Measurements from ENCODE around the gene PAPPA2. TPM values are rescaled to one million over a fixed set of nuclear protein-coding genes. Genes with fewer than 3 reads are reported as not detected.

The PAPPA2 gene
- polyA plus RNA-seq, 6 donors from 2014 or later, result not detected

DNA sequence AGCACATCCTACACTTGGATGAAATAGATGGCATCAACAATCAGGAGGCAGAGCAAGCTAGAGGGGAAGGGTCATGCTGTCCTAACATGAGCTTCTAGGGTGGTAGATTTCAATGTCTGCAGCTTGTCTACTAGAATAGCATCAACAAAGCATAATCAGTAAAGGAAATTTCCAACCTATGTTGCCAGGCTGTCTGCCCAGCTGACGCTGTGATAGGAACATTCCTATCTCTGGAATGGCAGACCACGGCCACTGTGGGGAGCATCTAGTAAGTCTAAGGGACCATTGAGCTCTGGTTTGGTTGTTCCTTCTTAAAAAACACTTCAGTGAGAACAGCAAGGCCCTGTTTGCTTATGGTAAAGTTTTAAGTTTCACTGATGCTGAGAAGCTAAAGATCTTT lies 206.8 kb downstream of the PAPPA2 start:
- H3K9me3 Mint-ChIP-seq, result peaks cover 0 to 15% (median 6%) of the 10 kb centered on the region in 7 donors
- H3K27me3 Mint-ChIP-seq, result peaks cover 4 to 16% (median 10%) of the 10 kb centered on the region in 3 donors
- ATAC-seq (ENCODE audit: low read depth in 2 of 2) (no peak), DNase-seq (no peak)
- H3K27ac Mint-ChIP-seq, result no peak overlapping the region
- H3K4me1 Mint-ChIP-seq, result no peaks in the 10 kb centered on the region
- no peak overlapping the region for H3K4me3 Mint-ChIP-seq
- peaks cover 0 to 8% of the 10 kb centered on the region in 2 donors for H3K36me3 Mint-ChIP-seq

DNA sequence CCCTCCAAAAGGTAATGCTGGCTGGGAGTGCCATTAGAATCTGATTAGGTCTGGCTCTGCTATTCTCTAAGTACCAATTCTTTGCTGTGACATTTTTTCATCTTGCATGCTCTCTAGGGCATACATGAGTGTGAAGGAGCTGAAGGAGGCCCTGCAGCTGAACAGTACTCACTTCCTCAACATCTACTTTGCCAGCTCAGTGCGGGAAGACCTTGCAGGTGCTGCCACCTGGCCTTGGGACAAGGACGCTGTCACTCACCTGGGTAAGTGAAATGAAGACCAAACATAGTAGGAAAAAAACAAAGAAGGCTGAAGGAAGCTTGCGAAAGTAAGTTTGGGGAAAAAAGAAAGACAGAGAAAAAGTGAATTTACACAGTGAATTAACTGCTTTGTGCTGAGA lies 207.9 kb downstream of the PAPPA2 start:
- no peak for ATAC-seq (ENCODE audit: low read depth in 2 of 2)
- Mint-ChIP-seq H3K36me3 (peaks cover 0 to 8% of the 10 kb centered on the region in 2 donors), H3K4me3 (peak overlapping the region in 1 of 8 donors; percentile 69), H3K4me1 (no peaks in the 10 kb centered on the region), H3K9me3 (peaks cover 0 to 14% (median 6%) of the 10 kb centered on the region in 7 donors), H3K27me3 (peaks cover 2 to 12% (median 7%) of the 10 kb centered on the region in 3 donors), H3K27ac (no peak overlapping the region)
- no peak for DNase-seq

- Mint-ChIP-seq H3K27ac (no peak overlapping the region), H3K36me3 (no peaks in the 10 kb centered on the region), H3K9me3 (peaks cover 0 to 5% (median 0%) of the 10 kb centered on the region in 7 donors), H3K4me3 (no peak overlapping the region), H3K27me3 (peaks cover 8% of the 10 kb centered on the region in 3 donors), H3K4me1 (no peaks in the 10 kb centered on the region)
- ATAC-seq (ENCODE audit: low read depth in 2 of 2) (no peak), DNase-seq (no peak)
Observed at GRCh38 chr1:176682830-176683535, 220.0 kb downstream of the PAPPA2 start.

- no peak overlapping the region for H3K27ac Mint-ChIP-seq
- DNase-seq, result no peak
- H3K9me3 Mint-ChIP-seq, result no peaks in the 10 kb centered on the region
- H3K36me3 Mint-ChIP-seq, result no peaks in the 10 kb centered on the region
- no peak for ATAC-seq (ENCODE audit: low read depth in 2 of 2)
- H3K27me3 Mint-ChIP-seq, result peaks cover 0 to 15% (median 7%) of the 10 kb centered on the region in 3 donors
- no peak overlapping the region for H3K4me3 Mint-ChIP-seq
- H3K4me1 Mint-ChIP-seq, result no peaks in the 10 kb centered on the region
Observed at GRCh38 chr1:176691251-176692228, 228.6 kb downstream of the PAPPA2 start.

GRCh38 chr1:176692431-176692830 lies 229.5 kb downstream of the PAPPA2 start:
- no peak overlapping the region for H3K27ac Mint-ChIP-seq
- no peak for DNase-seq
- peaks cover 0 to 14% (median 7%) of the 10 kb centered on the region in 3 donors for H3K27me3 Mint-ChIP-seq
- ATAC-seq (ENCODE audit: low read depth in 2 of 2), result no peak
- H3K9me3 Mint-ChIP-seq, result no peaks in the 10 kb centered on the region
- H3K36me3 Mint-ChIP-seq, result no peaks in the 10 kb centered on the region
- no peaks in the 10 kb centered on the region for H3K4me1 Mint-ChIP-seq
- H3K4me3 Mint-ChIP-seq, result no peak overlapping the region

- no peak for DNase-seq
- no peaks in the 10 kb centered on the region for H3K9me3 Mint-ChIP-seq
- ATAC-seq (ENCODE audit: low read depth in 2 of 2), result no peak
- H3K27ac Mint-ChIP-seq, result no peak overlapping the region
- peaks cover 0 to 14% (median 2%) of the 10 kb centered on the region in 3 donors for H3K27me3 Mint-ChIP-seq
- H3K36me3 Mint-ChIP-seq, result no peaks in the 10 kb centered on the region
- H3K4me3 Mint-ChIP-seq, result no peak overlapping the region
- no peaks in the 10 kb centered on the region for H3K4me1 Mint-ChIP-seq
Observed at GRCh38 chr1:176692988-176693696, 230.2 kb downstream of the PAPPA2 start.

- DNase-seq, result no peak
- Mint-ChIP-seq H3K4me3 (no peak overlapping the region), H3K27me3 (peaks cover 0 to 14% (median 0%) of the 10 kb centered on the region in 3 donors), H3K9me3 (no peaks in the 10 kb centered on the region), H3K36me3 (no peaks in the 10 kb centered on the region), H3K4me1 (no peaks in the 10 kb centered on the region), H3K27ac (no peak overlapping the region)
- no peak for ATAC-seq (ENCODE audit: low read depth in 2 of 2)
Observed at GRCh38 chr1:176693697-176694329, 230.8 kb downstream of the PAPPA2 start.

DNA sequence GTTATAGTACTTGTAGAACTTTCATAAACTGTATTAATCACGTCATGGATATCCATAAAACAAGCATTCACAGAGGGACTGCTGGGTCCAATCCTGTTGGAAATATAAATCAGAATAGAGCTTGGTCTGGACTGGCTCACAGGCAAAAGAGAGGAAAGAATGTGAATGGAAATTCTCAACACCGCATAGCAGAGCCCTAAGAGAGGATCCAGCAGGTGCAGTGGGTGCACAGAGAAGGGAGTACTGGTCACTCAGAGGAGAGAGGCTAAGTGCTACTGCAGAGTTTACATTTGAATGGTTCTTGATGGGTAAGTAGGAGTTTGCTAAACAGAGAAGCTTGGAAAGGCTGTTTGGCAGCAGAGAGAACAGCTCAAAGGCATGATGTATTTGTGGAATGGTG lies 231.7 kb downstream of the PAPPA2 start:
- Mint-ChIP-seq H3K4me1 (no peaks in the 10 kb centered on the region), H3K9me3 (no peaks in the 10 kb centered on the region), H3K27ac (no peak overlapping the region), H3K36me3 (no peaks in the 10 kb centered on the region), H3K27me3 (peaks cover 0 to 13% (median 0%) of the 10 kb centered on the region in 3 donors), H3K4me3 (no peak overlapping the region)
- ATAC-seq (ENCODE audit: low read depth in 2 of 2) (no peak), DNase-seq (no peak)

DNA sequence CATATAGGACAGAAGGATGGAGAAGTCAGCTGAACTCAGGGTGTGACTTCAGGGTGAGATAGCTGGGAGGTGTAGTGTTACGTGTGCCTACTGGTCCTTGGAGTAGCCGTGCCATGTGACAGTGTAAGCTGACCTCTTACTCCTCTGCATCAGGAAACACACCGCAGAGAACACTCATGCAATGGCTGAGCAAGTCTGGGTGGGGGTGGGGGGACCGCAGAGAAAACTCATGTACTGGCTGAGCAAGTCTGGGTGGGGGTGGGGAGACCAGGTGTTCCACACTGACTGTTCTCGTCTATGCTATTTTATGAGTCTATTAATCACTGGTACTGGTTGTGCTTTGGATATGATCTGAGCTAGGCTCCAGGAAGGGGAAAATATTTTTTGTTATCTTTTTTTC lies 233.1 kb downstream of the PAPPA2 start:
- ATAC-seq (ENCODE audit: low read depth in 2 of 2) (no peak), DNase-seq (no peak)
- H3K36me3 Mint-ChIP-seq, result no peaks in the 10 kb centered on the region
- H3K9me3 Mint-ChIP-seq, result no peaks in the 10 kb centered on the region
- H3K27me3 Mint-ChIP-seq, result peaks cover 0 to 7% (median 0%) of the 10 kb centered on the region in 3 donors
- H3K4me1 Mint-ChIP-seq, result no peaks in the 10 kb centered on the region
- H3K4me3 Mint-ChIP-seq, result no peak overlapping the region
- no peak overlapping the region for H3K27ac Mint-ChIP-seq

DNA sequence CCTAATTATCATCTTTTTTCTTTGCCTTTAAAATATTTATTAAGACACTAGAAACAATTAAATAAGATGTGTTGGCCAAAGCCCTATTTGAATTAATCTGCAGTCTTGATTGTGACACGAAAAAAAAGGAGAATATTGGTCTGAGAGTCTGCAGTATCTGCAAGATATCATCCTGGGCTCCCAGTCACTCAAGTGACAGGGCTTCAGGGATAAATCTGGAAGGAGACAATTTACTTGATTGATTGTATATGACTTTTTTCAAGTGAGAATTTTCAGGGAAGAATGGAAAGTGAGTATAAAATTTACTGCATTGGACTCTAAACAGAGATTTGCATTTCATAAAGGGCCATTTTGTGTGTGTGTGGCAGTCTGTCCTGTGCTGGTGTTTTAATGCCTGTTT lies 233.7 kb downstream of the PAPPA2 start:
- no peaks in the 10 kb centered on the region for H3K4me1 Mint-ChIP-seq
- H3K9me3 Mint-ChIP-seq, result no peaks in the 10 kb centered on the region
- ATAC-seq (ENCODE audit: low read depth in 2 of 2), result no peak
- peaks cover 0 to 7% (median 0%) of the 10 kb centered on the region in 3 donors for H3K27me3 Mint-ChIP-seq
- no peaks in the 10 kb centered on the region for H3K36me3 Mint-ChIP-seq
- H3K27ac Mint-ChIP-seq, result no peak overlapping the region
- DNase-seq, result no peak
- no peak overlapping the region for H3K4me3 Mint-ChIP-seq

DNA sequence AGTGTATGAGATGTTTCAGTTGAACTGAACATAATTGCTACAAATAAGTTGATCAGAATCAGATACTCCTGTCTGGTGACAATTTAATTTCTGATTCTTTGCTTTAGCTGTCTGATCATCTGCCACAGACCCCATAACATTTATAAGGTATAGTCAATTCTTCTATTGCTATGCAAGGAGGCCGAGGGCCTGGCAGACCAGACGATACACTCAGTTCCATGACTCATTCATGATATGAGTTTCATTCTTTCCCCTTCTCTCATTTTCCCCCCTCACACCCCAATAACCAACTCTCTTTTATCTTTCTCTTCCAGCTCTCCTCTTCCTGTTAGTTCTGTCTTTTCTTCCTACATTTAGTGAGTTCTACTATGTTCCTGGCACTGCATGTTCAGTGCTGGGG lies 236.8 kb downstream of the PAPPA2 start:
- ATAC-seq (ENCODE audit: low read depth in 2 of 2), result no peak

DNA sequence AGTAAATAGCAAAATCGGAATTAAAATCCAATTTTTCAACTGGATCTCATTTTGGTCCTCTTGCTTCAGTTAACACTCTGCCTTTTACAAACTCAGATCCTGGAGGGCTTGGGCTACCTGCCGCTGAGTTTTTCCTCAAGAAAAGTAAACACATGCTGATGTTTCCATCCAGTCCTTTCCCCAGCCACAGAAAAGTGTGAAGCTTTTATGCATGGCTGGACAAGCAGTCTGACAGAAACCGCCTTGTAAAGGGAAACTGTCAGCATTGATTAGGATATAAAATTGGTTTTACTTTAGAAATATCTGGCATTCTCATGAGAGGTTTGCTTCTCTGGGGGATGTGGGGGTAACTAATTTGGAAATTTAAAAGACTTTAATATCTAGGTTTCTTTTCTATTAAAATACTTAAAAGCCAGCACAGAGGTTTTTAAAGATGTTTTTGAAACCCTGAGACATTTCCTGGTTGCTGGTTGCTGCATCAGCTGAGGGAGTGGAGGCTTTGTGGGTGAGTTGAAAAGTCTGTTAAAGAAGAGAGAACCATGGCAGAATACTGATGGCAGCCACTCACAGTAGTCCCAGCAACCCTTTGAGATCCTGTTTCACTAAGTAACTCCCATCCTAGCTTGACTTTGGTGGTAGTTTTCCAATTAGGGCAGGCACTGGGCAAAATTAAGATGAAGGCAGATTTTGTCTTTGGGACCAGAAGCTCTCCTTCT lies 238.3 kb downstream of the PAPPA2 start:
- H3K9me3 Mint-ChIP-seq, result no peaks in the 10 kb centered on the region
- ATAC-seq (ENCODE audit: low read depth in 2 of 2), result no peak
- no peaks in the 10 kb centered on the region for H3K36me3 Mint-ChIP-seq
- H3K4me1 Mint-ChIP-seq, result no peaks in the 10 kb centered on the region
- H3K4me3 Mint-ChIP-seq, result no peak overlapping the region
- peaks cover 5 to 7% (median 7%) of the 10 kb centered on the region in 3 donors for H3K27me3 Mint-ChIP-seq
- no peak overlapping the region for H3K27ac Mint-ChIP-seq
- no peak for DNase-seq

More for the DNA sequence above, 236.8 kb downstream of the PAPPA2 start:
- H3K4me3 Mint-ChIP-seq, result no peak overlapping the region
- no peak for DNase-seq
- peaks cover 5 to 7% (median 7%) of the 10 kb centered on the region in 3 donors for H3K27me3 Mint-ChIP-seq
- H3K9me3 Mint-ChIP-seq, result no peaks in the 10 kb centered on the region
- no peak overlapping the region for H3K27ac Mint-ChIP-seq
- no peaks in the 10 kb centered on the region for H3K4me1 Mint-ChIP-seq
- H3K36me3 Mint-ChIP-seq, result no peaks in the 10 kb centered on the region
